GM18951 (cell line): ENCODE measurements around the gene BAHCC1.

Experiments used
- POLR2A ChIP-seq: IDR thresholded peaks from 4 replicates; pipeline ENCODE4 v1.6.1; 2011; ENCODE audit warnings: mild to moderate bottlenecking; ENCODE audit not compliant: insufficient read length, insufficient read depth; ENCODE audit errors: extremely low read depth
- in situ Hi-C: fragments of 300-500 bp; cut with MboI; formaldehyde crosslinking; loops from one replicate; pipeline ENCODE4 v1.12.0; 2022; ENCODE audit warnings: low sequenced_read_pairs, mixed read lengths, inconsistent platforms; ENCODE audit not compliant: unreplicated experiment

BAHCC1 gene

GRCh38 chr17:81484195-81484979 lies 89.1 kb downstream of the BAHCC1 start:
- in situ Hi-C loops: no loop called here
- TF ChIP-seq POLR2A: peak; percentile 26

GRCh38 chr17:81486199-81486810 lies 91.0 kb downstream of the BAHCC1 start:
- no peak for TF ChIP-seq POLR2A
- in situ Hi-C loops: no loop called here

- in situ Hi-C loops: no loop called here
- no peak for TF ChIP-seq POLR2A
Measured at GRCh38 chr17:81487089-81487486, 91.8 kb downstream of the BAHCC1 start.

- peak; percentile 95 for TF ChIP-seq POLR2A
- in situ Hi-C loops: no loop called here
Measured at GRCh38 chr17:81487487-81488275, 92.4 kb downstream of the BAHCC1 start.

- in situ Hi-C loops: no loop called here
Measured at GRCh38 chr17:81488276-81488860, 93.1 kb downstream of the BAHCC1 start.

GRCh38 chr17:81489012-81489997 lies 94.0 kb downstream of the BAHCC1 start:
- in situ Hi-C loops: no loop called here
- TF ChIP-seq POLR2A: no peak

More at GRCh38 chr17:81488276-81488860, 93.1 kb downstream of the BAHCC1 start:
- no peak for TF ChIP-seq POLR2A

GRCh38 chr17:81489998-81490992 lies 95.0 kb downstream of the BAHCC1 start:
- in situ Hi-C loops: no loop called here
- TF ChIP-seq POLR2A: no peak

GRCh38 chr17:81491181-81491581 lies 95.9 kb downstream of the BAHCC1 start:
- in situ Hi-C loops: no loop called here
- TF ChIP-seq POLR2A: no peak

GRCh38 chr17:81491761-81492160 lies 96.5 kb downstream of the BAHCC1 start:
- no peak for TF ChIP-seq POLR2A
- in situ Hi-C loops: no loop called here

GRCh38 chr17:81492202-81492601 lies 96.9 kb downstream of the BAHCC1 start:
- TF ChIP-seq POLR2A: no peak
- in situ Hi-C loops: no loop called here

GRCh38 chr17:81492706-81493105 lies 97.4 kb downstream of the BAHCC1 start:
- in situ Hi-C loops: no loop called here
- TF ChIP-seq POLR2A: no peak
